ENCODE measurements around the gene RAB44. TPM values are rescaled to one million over a fixed set of nuclear protein-coding genes. Genes with fewer than 3 reads are reported as not detected.

RAB44 gene
- total and polyA plus RNA-seq, 9 of the 15 experiments (the other 6 are each of a cell fraction or from before 2014, with no cell fraction given): not detected

GRCh38 chr6:36765594-36766398, 68.2 kb downstream of the RAB44 start (continued):
- TF ChIP-seq REST (IDR thresholded peaks at IDR 0.05; ENCODE audit: borderline replicate concordance): peak; percentile 94
- TF ChIP-seq REST (CRISPR knock-in tag; IDR thresholded peaks at IDR 0.05; ENCODE audit: low read depth): no peak
- no peak for TF ChIP-seq E2F1 (CRISPR knock-in tag; IDR thresholded peaks at IDR 0.05)
- TF ChIP-seq ZFX (CRISPR knock-in tag; IDR thresholded peaks at IDR 0.05): no peak
- no peak for TF ChIP-seq SAFB (IDR thresholded peaks at IDR 0.05; ENCODE audit: borderline replicate concordance, low read depth, low read length)
- TF ChIP-seq ZNF280B (CRISPR knock-in tag; IDR thresholded peaks at IDR 0.05): no peak
- no peak for TF ChIP-seq NFATC3 (IDR thresholded peaks at IDR 0.05)
- no peak for TF ChIP-seq NFRKB (IDR thresholded peaks at IDR 0.05; ENCODE audit: low read depth)
- TF ChIP-seq ZNF184 (CRISPR knock-in tag; IDR thresholded peaks at IDR 0.05): no peak
- TF ChIP-seq NR4A1 (CRISPR knock-in tag; IDR thresholded peaks at IDR 0.05): no peak
- TF ChIP-seq NR4A1 (tag; IDR thresholded peaks at IDR 0.05): no peak
- no peak for TF ChIP-seq MITF (IDR thresholded peaks at IDR 0.05)
- no peak for TF ChIP-seq MXD1 (CRISPR knock-in tag; IDR thresholded peaks at IDR 0.05; ENCODE audit: borderline replicate concordance, poor library complexity, severe bottlenecking)
- TF ChIP-seq HMGN3 (IDR thresholded peaks at IDR 0.05; ENCODE audit: borderline replicate concordance, extremely low read depth, insufficient read length, low read depth, low read length): no peak
- no peak for TF ChIP-seq EZH2 (IDR thresholded peaks at IDR 0.05; ENCODE audit: borderline replicate concordance, low read depth, low read length)

Data from K562 (cell line).